K562 (cell line): Measurements from ENCODE around the gene SNRNP48. TPM values are rescaled to one million over a fixed set of nuclear protein-coding genes. Genes with fewer than 3 reads are reported as not detected.

Experiments
- EGR1 ChIP-seq: fragments of 450-650 bp; conservative IDR thresholded peaks from 2 replicates; pipeline ENCODE4 v1.6.1; 2017; ENCODE audit warnings: mild to moderate bottlenecking
- KAT7 ChIP-seq: sonication (generic); formaldehyde crosslinking; IDR thresholded peaks from 2 replicates; pipeline ENCODE4 v1.8.0; 2022; ENCODE audit warnings: missing genetic modification reagents, mild to moderate bottlenecking, borderline replicate concordance
- LARP7 ChIP-seq: fragments of 450-650 bp; IDR thresholded peaks from 2 replicates; pipeline ENCODE4 v1.6.1; 2016
- MYNN ChIP-seq, 2 experiments: sonication (generic); formaldehyde crosslinking in 1 of 2; IDR thresholded peaks; 2 replicates each; pipeline versions ENCODE4 v1.5.0 to v1.6.1; 2016 to 2020; ENCODE audit warnings: antibody characterized with exemption in 1 of 2, missing genetic modification reagents in 1 of 2
- NR2F6 ChIP-seq: fragments of 450-650 bp; formaldehyde crosslinking; IDR thresholded peaks from 2 replicates; pipeline ENCODE4 v1.4.0; 2020; ENCODE audit warnings: mild to moderate bottlenecking
- PTRF ChIP-seq: fragments of 450-650 bp; IDR thresholded peaks from 2 replicates; pipeline ENCODE4 v1.6.1; 2016; ENCODE audit warnings: mild to moderate bottlenecking, missing genetic modification characterization, missing compliant biosample characterization
- SRSF3 ChIP-seq: fragments of 200-400 bp; formaldehyde crosslinking; IDR thresholded peaks from 2 replicates; pipeline ENCODE4 v1.6.1; 2016; ENCODE audit warnings: mild to moderate bottlenecking, low read length, moderate library complexity; ENCODE audit not compliant: insufficient read depth
- SRSF9 ChIP-seq: fragments of 200-400 bp; formaldehyde crosslinking; IDR thresholded peaks from 2 replicates; pipeline ENCODE4 v1.6.1; 2017; ENCODE audit warnings: low read depth, low read length, borderline replicate concordance
- ZC3H4 ChIP-seq: sonication (generic); formaldehyde crosslinking; IDR thresholded peaks from 2 replicates; pipeline ENCODE4 v1.9.0; 2021; ENCODE audit warnings: missing genetic modification reagents, borderline replicate concordance
- ZNF445 ChIP-seq: fragments of 250-450 bp; sonication (Bioruptor Pico); IDR thresholded peaks from 2 replicates; pipeline ENCODE4 v1.4.0; 2020; ENCODE audit warnings: low read depth, mild to moderate bottlenecking, moderate library complexity
- ZNF778 ChIP-seq: fragments of 450-650 bp; formaldehyde crosslinking; IDR thresholded peaks from 2 replicates; pipeline ENCODE4 v1.4.0; 2020; ENCODE audit warnings: mild to moderate bottlenecking, moderate library complexity
- ZSCAN32 ChIP-seq: fragments of 450-650 bp; formaldehyde crosslinking; IDR thresholded peaks from 2 replicates; pipeline ENCODE4 v1.4.0; 2020; ENCODE audit warnings: mild to moderate bottlenecking, moderate library complexity
- polyA plus RNA-seq, 8 experiments: library from polyadenylated mRNA; depleted of rRNA in 4 of 8; stranded (reverse) in 5 of 8; unstranded in 3 of 8; fragments of >200 nt; fragmentation: Nextera tagmentation in 2 of 8; fragmentation: Illumina TruSeq in 1 of 8; extraction: Ambion mirVana in 2 of 8; extraction: Trizol in 1 of 8; gene quantifications; 2 replicates each; pipeline versions ENCODE4 v1.2.1 to v1.2.3, GENCODE V29; 2011 to 2014; ENCODE audit warnings: inconsistent platforms in 1 of 8, missing spikeins in 1 of 8
- total RNA-seq, 7 experiments: library from RNA; depleted of rRNA in 6 of 7; stranded (reverse); fragments of >200 nt in 6 of 7; fragmentation: Illumina TruSeq in 2 of 7; extraction: Trizol in 2 of 7; gene quantifications; 2 replicates each; pipeline versions ENCODE4 v1.2.1 to v1.2.3, GENCODE V29; 2011 to 2021; ENCODE audit warnings: low replicate concordance in 1 of 7
- TF ChIP-seq, protein P1 (sequence below): fragments of 250-450 bp; sonication (Bioruptor Pico); IDR thresholded peaks from 2 replicates; pipeline ENCODE4 v1.5.0; 2021; ENCODE audit warnings: mild to moderate bottlenecking, moderate library complexity
- TF ChIP-seq, protein P2 (sequence below): fragments of 450-650 bp; IDR thresholded peaks from 2 replicates; pipeline ENCODE4 v1.6.1; 2017; ENCODE audit warnings: antibody characterized with exemption, mild to moderate bottlenecking
- TF ChIP-seq, protein P3 (sequence below): fragments of 450-650 bp; IDR thresholded peaks from 2 replicates; pipeline ENCODE4 v1.6.1; 2018; ENCODE audit not compliant: partially characterized antibody

Gene SNRNP48
- total and polyA plus RNA-seq, 9 of the 15 experiments (the other 6 are each of a cell fraction or from before 2014, with no cell fraction given): 6.2 to 32.9 (median 18.6) TPM

DNA sequence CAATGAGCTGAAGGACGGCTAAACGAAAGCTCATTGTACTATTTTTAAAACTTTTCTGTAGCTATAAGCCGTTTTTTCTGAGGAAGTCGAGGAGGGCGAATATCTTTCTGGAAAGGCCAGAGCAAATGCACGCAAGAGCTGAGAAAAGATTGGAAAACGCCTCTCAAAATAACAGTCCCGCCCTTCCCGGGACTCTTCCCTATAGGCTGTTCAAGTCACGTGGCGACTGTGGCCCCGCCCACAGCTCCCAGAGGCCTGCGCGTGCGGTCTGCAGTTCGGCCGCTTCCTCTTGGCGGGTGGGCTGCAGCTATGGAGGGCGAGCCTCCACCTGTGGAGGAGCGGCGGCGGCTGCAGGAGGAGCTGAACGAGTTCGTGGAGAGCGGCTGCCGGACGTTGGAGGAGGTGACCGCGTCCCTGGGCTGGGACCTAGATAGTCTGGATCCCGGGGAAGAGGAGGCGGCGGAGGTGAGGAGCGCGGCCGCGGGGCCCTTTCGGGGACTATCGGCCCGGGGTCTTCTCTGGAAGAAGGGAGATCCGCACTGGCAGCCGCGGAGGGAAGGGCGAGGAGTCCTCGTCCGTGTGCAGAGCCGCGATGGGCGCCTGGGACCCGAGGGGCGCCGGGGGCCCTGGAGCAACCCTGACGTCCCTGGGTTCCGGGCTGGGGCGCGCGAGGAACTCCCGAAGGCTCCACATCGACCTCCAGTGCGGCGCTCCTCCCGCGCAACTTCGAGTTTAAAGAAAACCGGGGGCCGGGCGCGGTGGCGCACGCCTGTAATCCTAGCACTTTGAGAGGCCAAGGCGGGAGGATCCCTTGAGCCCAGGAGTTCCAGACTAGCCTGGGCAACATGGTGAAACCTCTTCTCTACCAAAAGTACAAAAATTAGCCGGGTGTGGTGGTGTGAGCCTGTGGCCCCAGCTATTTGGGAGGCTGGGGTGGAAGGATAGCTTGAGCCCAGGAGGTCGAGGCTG, at the start of gene SNRNP48 (continued):
- no peak for TF ChIP-seq MYNN (IDR thresholded peaks at IDR 0.05)
- no peak for TF ChIP-seq MYNN (CRISPR knock-in tag; IDR thresholded peaks at IDR 0.05)
- TF ChIP-seq, protein P1, sequence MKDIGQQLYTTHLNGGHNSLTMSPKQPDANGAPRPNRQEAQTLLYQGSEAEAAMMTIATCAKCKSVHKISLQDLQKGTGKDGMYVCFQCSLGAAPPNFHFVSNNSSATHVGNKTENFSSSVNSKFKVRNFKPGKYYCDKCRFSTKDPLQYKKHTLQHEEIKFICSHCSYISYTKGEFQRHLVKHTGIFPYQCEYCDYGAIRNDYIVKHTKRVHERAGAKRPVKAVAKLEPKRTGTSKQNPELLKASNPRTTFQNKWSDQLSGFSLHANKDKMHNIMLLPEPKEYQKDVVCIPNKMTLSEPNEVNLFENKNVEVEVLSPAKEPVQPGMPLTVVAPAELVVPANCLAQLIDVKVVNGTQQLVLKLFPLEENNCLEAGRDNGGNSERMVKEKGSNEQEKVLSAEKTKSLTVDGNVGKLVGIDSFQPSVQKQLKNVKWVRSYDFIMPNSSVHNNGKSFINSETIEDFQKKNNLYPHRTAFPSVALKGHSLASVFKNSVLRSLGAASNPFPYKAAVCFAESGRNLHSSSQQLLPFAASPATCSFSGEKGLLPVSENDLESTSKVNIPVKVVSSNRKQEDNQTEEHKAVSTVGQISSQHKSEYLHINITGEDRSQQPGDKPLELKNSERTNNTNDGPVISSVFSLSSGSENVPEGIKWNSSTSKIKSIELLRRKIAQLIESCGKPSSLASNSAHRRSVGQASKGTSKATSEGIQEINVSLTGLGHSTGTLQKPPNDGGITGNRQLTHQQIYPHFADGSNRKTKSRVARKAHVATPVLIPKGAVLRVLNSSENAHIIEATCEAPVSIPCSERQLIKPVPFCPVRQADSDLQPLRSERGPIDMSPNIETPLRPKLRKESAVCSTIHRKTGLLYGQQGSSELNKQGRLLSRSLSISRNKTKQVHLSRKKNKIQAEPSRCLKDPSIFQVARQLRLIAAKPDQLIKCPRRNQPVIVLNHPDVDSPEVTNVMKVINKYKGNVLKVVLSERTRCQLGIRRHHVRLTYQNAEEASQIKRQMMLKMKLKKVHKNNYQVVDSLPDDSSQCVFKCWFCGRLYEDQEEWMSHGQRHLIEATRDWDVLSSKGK (CRISPR knock-in tag): no peak
- TF ChIP-seq NR2F6 (CRISPR knock-in tag): no peak
- TF ChIP-seq SRSF9: no peak
- no peak for TF ChIP-seq PTRF (tag)
- TF ChIP-seq KAT7 (CRISPR knock-in tag): peak; percentile 68; the same call in 1 of the 2 replicates
- TF ChIP-seq, protein P2, sequence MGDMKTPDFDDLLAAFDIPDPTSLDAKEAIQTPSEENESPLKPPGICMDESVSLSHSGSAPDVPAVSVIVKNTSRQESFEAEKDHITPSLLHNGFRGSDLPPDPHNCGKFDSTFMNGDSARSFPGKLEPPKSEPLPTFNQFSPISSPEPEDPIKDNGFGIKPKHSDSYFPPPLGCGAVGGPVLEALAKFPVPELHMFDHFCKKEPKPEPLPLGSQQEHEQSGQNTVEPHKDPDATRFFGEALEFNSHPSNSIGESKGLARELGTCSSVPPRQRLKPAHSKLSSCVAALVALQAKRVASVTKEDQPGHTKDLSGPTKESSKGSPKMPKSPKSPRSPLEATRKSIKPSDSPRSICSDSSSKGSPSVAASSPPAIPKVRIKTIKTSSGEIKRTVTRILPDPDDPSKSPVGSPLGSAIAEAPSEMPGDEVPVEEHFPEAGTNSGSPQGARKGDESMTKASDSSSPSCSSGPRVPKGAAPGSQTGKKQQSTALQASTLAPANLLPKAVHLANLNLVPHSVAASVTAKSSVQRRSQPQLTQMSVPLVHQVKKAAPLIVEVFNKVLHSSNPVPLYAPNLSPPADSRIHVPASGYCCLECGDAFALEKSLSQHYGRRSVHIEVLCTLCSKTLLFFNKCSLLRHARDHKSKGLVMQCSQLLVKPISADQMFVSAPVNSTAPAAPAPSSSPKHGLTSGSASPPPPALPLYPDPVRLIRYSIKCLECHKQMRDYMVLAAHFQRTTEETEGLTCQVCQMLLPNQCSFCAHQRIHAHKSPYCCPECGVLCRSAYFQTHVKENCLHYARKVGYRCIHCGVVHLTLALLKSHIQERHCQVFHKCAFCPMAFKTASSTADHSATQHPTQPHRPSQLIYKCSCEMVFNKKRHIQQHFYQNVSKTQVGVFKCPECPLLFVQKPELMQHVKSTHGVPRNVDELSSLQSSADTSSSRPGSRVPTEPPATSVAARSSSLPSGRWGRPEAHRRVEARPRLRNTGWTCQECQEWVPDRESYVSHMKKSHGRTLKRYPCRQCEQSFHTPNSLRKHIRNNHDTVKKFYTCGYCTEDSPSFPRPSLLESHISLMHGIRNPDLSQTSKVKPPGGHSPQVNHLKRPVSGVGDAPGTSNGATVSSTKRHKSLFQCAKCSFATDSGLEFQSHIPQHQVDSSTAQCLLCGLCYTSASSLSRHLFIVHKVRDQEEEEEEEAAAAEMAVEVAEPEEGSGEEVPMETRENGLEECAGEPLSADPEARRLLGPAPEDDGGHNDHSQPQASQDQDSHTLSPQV: no peak
- no peak for TF ChIP-seq ZNF778
- TF ChIP-seq ZSCAN32 (CRISPR knock-in tag): no peak
- TF ChIP-seq LARP7: no peak
- TF ChIP-seq ZNF445: no peak
- peak; percentile 34; the same call in 1 of the 2 replicates for TF ChIP-seq EGR1
- no peak for TF ChIP-seq SRSF3
- TF ChIP-seq, protein P3, sequence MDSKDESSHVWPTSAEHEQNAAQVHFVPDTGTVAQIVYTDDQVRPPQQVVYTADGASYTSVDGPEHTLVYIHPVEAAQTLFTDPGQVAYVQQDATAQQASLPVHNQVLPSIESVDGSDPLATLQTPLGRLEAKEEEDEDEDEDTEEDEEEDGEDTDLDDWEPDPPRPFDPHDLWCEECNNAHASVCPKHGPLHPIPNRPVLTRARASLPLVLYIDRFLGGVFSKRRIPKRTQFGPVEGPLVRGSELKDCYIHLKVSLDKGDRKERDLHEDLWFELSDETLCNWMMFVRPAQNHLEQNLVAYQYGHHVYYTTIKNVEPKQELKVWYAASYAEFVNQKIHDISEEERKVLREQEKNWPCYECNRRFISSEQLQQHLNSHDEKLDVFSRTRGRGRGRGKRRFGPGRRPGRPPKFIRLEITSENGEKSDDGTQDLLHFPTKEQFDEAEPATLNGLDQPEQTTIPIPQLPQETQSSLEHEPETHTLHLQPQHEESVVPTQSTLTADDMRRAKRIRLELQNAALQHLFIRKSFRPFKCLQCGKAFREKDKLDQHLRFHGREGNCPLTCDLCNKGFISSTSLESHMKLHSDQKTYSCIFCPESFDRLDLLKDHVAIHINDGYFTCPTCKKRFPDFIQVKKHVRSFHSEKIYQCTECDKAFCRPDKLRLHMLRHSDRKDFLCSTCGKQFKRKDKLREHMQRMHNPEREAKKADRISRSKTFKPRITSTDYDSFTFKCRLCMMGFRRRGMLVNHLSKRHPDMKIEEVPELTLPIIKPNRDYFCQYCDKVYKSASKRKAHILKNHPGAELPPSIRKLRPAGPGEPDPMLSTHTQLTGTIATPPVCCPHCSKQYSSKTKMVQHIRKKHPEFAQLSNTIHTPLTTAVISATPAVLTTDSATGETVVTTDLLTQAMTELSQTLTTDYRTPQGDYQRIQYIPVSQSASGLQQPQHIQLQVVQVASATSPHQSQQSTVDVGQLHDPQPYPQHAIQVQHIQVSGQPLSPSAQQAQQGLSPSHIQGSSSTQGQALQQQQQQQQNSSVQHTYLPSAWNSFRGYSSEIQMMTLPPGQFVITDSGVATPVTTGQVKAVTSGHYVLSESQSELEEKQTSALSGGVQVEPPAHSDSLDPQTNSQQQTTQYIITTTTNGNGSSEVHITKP: no peak
- no peak for TF ChIP-seq ZC3H4 (CRISPR knock-in tag)
